ENCODE results near the gene PIGBOS1.

- TF ChIP-seq GATA3 (IDR thresholded peaks at IDR 0.05; ENCODE audit: borderline replicate concordance), result no peak
- no peak for TF ChIP-seq CTCF (IDR thresholded peaks at IDR 0.05)
Measured at GRCh38 chr15:55348281-55348778, 29.4 kb upstream of the PIGBOS1 start.

All from A549 (cell line).